OCI-LY3 (cell line): Measurements from ENCODE around the gene RSAD1.

Source experiments
- EZH2phosphoT487 ChIP-seq: fragments of 200-600 bp; shearing (Covaris generic); IDR thresholded peaks from 2 replicates; pipeline ENCODE4 v1.6.1; 2018; ENCODE audit warnings: antibody characterized with exemption, mixed run types, low read depth
- TF ChIP-seq, protein P1 (sequence below): fragments of 200-600, 300-600 bp; sonication (generic); IDR thresholded peaks from 2 replicates; pipeline ENCODE4 v1.5.1; 2014; ENCODE audit warnings: antibody characterized with exemption, low read length, low read depth

DNA sequence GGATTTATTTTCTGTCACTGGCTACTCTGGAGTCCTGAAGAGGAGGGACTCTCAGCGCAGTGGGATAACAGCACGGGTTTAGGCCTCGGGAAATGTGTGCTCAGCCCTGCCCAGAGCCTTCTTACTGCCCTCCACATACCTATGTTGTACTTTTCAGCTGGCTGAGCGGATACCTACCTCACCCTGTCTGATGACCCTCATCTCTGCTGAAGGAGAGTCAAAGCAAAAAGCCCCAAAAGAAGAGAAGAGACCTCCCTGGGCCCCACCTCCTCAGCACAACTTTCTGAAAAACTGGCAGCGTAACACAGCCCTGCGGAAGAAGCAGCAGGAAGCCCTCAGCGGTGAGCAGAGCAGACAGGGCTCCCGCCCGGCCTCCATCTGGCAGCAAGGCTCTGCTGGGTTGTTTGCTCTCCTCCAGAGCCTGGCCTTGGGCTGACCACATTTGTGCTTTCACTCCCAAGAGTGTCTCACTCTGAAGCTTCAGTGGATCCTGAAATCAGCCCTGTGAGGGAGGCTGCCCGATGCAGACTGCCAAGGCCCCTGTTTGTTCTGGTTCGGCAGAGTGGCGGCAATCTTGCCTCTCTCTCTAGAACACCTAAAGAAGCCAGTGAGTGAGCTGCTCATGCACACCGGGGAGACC is 39.8 kb downstream of the RSAD1 start:
- TF ChIP-seq, protein P1, sequence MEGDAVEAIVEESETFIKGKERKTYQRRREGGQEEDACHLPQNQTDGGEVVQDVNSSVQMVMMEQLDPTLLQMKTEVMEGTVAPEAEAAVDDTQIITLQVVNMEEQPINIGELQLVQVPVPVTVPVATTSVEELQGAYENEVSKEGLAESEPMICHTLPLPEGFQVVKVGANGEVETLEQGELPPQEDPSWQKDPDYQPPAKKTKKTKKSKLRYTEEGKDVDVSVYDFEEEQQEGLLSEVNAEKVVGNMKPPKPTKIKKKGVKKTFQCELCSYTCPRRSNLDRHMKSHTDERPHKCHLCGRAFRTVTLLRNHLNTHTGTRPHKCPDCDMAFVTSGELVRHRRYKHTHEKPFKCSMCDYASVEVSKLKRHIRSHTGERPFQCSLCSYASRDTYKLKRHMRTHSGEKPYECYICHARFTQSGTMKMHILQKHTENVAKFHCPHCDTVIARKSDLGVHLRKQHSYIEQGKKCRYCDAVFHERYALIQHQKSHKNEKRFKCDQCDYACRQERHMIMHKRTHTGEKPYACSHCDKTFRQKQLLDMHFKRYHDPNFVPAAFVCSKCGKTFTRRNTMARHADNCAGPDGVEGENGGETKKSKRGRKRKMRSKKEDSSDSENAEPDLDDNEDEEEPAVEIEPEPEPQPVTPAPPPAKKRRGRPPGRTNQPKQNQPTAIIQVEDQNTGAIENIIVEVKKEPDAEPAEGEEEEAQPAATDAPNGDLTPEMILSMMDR, result no peak
- no peak for TF ChIP-seq EZH2phosphoT487
